Urinary bladder (tissue), 4 donors: ENCODE measurements around the gene SGPL1. TPM values are rescaled to one million over a fixed set of nuclear protein-coding genes. Genes with fewer than 3 reads are reported as not detected.
"Not testable (repeated sequence)": the region's sequence is repeated elsewhere in the genome, so short reads cannot be mapped to it uniquely, and the experiment has no call there.

Source experiments
- DNase-seq: peaks from one replicate; pipeline ENCODE4 v3.0.0-alpha.2; 2015; ENCODE audit errors: extremely low spot score
- H3K27ac ChIP-seq: one replicate; pipeline ENCODE4 v1.5.1; 2013; ENCODE audit warnings: low read depth, mild to moderate bottlenecking, moderate library complexity
- H3K36me3 ChIP-seq: one replicate; pipeline ENCODE4 v1.6.1; 2013; ENCODE audit warnings: mild to moderate bottlenecking, moderate library complexity; ENCODE audit not compliant: insufficient read depth
- H3K4me1 ChIP-seq: one replicate; pipeline ENCODE4 v1.6.1; 2013; ENCODE audit warnings: mild to moderate bottlenecking, moderate library complexity; ENCODE audit not compliant: insufficient read depth
- H3K4me3 ChIP-seq: one replicate; pipeline ENCODE4 v1.5.1; 2013; ENCODE audit warnings: low read depth, low read length
- WGBS: extraction: QIAGEN DNeasy Blood & Tissue Kit; methylation state at CpG from one replicate; pipeline ENCODE4 v1.1.7; 2013; 5-methylcytosine and 5-hydroxymethylcytosine counted together
- polyA plus RNA-seq: library from polyadenylated mRNA; stranded (reverse); fragments of 200-250 nt; gene quantifications from one replicate; pipeline ENCODE4 v1.2.3, GENCODE V29; 2013
- total RNA-seq: library from RNA; depleted of rRNA; stranded (reverse); fragments of >200 nt; gene quantifications from one replicate; pipeline ENCODE4 v1.2.3, GENCODE V29; 2014
- donor health status: healthy with polysubstance abuse.
- donor health status: healthy.

The SGPL1 gene, protein sequence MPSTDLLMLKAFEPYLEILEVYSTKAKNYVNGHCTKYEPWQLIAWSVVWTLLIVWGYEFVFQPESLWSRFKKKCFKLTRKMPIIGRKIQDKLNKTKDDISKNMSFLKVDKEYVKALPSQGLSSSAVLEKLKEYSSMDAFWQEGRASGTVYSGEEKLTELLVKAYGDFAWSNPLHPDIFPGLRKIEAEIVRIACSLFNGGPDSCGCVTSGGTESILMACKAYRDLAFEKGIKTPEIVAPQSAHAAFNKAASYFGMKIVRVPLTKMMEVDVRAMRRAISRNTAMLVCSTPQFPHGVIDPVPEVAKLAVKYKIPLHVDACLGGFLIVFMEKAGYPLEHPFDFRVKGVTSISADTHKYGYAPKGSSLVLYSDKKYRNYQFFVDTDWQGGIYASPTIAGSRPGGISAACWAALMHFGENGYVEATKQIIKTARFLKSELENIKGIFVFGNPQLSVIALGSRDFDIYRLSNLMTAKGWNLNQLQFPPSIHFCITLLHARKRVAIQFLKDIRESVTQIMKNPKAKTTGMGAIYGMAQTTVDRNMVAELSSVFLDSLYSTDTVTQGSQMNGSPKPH
- 61.3 TPM for total RNA-seq
- 14.6 TPM for polyA plus RNA-seq

DNA sequence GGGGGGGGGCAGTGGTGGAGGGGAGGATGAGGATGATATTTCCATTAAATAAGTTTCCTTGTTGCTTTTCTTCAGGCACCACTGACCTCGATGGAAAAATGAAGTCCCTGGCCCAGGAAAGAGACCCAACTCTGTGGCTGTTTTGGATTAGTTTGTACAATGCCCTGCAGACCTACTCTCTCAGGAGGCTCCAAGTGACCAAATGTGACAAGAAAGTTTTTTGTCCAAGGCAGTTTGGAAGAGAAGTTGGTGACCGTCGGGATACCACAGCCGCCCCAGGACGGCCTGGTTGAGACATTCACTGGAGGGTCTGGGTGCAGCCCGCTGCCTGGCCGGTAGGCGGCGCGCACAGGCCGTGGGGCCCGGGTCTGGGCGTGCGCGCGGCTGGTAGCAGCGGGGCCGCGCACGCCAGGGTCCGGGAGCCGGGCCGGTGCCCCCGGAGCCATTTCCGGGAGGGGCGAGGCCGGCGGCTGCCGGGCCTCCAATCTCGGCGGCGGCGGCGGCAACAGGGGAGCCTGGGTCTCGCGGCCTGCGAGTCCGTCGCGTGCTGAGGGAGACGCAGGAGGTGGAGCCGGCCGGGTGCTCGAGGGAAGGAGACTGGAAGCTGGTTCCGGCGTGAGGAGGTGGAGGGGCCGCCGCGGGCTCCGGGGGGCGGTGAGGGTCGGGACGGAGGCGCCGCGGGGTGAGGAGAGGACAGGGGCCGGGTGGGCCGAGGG, at the start of gene SGPL1:
TSS of gene SGPL1 (plus strand) at position 445 of the 716 bp plus-strand sequence. CDS start 906 bp downstream, outside the sequence.
- peaks cover 1% of the 10 kb centered on the region for H3K36me3 ChIP-seq
- no peaks in the 10 kb centered on the region for H3K4me1 ChIP-seq
- peak within 1 kb of the TSS; percentile 80 for H3K4me3 ChIP-seq
- peak within 1 kb of the TSS; percentile 98 for H3K27ac ChIP-seq
- WGBS, result 2% methylated on average over 58 of the region's 58 CpGs
- DNase-seq, result peak; percentile 25

DNA sequence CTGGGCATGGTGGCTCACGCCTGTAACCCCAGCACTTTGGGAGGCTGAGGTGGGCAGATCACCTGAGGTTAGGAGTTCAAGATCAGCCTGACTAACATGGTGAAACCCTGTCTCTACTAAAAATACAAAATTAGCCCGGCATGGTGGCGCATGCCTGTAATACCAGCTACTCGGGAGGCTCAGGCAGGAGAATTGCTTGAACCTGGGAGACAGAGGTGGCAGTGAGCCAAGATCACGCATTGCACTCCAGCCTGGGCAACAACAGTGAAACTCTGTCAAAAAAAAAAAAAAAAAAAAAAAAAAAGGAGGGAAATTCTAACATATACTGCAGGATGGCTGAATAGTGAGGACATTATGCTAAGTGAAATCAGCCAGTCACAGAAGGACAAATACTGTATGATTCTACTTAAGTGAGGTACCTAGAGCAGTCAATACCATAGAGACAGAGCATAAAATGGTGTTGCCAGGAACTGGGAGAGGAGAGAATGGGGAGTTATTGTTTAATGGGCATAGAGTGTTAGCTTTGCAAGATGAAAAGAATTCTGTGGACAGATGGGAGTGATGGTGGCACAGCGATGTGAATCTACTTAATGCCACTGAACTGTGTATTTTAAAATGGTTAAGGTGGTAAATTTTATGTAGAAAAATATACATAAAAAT, 47.6 kb upstream of the SGPL1 start:
- not testable (repeated sequence) for H3K4me1 ChIP-seq, H3K36me3 ChIP-seq, H3K27ac ChIP-seq, H3K4me3 ChIP-seq, DNase-seq
- 80% methylated on average over 6 of the region's 6 CpGs for WGBS

DNA sequence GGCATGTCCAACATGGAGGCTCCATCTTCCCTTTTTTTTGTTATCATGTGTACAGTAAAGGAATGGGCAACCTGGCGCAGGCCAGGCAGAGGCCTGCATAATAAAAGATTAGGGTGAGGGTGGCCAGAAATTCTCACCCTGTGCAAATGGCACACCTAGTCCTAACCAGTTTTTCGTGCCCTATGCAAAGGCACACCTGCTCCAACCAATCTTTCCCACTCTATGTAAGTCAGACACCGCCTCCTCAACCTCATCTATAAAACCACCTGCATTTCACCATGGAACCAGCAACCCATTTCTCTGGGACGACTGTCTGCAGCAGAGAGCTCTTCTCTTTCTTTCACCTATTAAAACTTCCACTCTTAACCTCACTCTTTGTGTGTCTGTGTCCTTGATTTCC, 46.6 kb upstream of the SGPL1 start:
- H3K36me3 ChIP-seq, result no peaks in the 10 kb centered on the region
- H3K27ac ChIP-seq, result no peak overlapping the region
- DNase-seq, result no peak
- no peaks in the 10 kb centered on the region for H3K4me1 ChIP-seq
- H3K4me3 ChIP-seq, result no peak overlapping the region
- WGBS, result 93% methylated on average over 4 of the region's 4 CpGs

DNA sequence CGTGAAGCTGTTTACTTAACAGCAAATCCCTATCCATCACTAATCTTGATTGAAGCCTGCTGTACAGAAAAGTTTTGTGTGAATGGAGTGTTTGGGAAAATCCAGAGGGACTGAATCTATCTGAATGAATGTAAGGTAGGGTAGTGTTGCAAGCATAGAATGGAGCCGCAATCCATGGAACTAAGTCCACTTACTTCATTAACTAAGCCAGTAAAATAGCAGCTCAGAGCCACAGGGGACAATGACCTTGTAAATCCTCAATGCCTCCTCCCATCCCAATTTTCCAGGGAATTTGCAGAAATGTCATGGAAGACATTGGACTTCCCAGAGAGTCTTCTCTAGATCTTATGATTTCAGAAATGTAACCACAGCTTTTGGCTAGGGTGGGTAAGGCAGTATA, 45.7 kb upstream of the SGPL1 start:
- Histone ChIP-seq H3K4me1 (no peaks in the 10 kb centered on the region), H3K27ac (no peak overlapping the region), H3K4me3 (no peak overlapping the region), H3K36me3 (no peaks in the 10 kb centered on the region)
- DNase-seq, result no peak
- WGBS, result 75% methylated on average over 2 of the region's 2 CpGs

DNA sequence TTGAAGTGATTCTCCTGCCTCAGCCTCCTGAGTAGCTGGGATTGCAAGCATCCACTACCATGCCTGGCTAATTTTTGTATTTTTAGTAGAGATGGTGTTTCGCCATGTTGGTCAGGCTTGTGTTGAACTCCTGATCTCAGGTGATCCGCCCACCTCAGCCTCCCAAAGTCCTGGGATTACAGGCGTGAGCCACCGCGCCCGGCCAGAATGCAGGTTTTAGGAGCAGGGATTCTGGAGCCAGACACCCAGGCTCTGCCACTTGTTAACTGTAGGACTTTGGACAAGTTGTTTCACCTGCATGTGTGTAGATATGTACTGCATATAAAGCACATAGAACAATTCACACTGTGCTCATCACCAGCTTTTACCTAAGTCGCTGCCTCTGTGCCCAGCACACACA, 45.2 kb upstream of the SGPL1 start:
- not testable (repeated sequence) for H3K36me3 ChIP-seq, H3K4me1 ChIP-seq, H3K4me3 ChIP-seq, H3K27ac ChIP-seq, DNase-seq
- WGBS, result 97% methylated on average over 7 of the region's 7 CpGs

DNA sequence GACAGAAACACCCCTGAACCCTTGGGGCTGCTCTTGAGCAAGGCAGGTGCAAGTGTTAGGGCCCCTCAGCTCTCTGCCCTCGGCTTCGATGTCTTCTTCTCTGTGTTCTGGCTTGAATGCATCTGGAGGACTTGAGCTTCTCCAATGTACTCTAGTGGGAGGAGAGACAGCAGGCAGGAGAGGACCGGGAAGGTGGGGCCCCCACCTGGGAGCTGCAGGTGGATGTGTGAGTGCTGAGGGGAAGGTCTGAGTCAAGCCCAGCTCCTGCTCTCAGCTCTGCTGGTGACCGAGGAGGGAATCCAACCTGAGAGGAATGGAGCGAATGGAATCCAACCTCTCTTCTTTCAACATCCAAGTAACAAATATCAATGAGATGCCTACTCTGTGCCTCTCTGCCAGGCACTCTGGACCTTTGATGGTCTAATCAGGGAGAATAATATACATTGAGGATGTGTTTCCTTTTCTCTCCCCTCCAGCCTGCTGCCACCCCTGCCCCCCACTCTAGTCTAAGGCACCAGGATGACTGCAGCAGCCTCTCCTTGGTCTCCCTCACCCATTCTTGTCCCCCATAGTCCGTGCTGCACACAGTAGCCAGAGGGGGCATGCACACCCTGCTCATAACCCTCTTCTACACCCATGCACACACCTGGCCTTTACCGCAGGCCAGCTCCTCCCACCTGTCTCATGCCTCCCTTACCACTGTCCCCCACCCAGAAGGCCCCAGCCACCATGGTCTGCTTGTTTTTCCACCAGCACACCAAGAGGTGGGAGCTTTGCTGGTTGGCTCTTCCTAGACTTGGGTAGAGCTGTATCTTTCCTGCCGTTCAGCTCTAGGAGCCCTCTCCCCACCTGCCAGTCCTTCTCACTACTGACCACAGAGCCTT, 44.2 kb upstream of the SGPL1 start:
- H3K36me3 ChIP-seq, result no peaks in the 10 kb centered on the region
- no peak overlapping the region for H3K4me3 ChIP-seq
- H3K27ac ChIP-seq, result no peak overlapping the region
- DNase-seq, result no peak
- 87% methylated on average over 8 of the region's 8 CpGs for WGBS
- H3K4me1 ChIP-seq, result no peaks in the 10 kb centered on the region

DNA sequence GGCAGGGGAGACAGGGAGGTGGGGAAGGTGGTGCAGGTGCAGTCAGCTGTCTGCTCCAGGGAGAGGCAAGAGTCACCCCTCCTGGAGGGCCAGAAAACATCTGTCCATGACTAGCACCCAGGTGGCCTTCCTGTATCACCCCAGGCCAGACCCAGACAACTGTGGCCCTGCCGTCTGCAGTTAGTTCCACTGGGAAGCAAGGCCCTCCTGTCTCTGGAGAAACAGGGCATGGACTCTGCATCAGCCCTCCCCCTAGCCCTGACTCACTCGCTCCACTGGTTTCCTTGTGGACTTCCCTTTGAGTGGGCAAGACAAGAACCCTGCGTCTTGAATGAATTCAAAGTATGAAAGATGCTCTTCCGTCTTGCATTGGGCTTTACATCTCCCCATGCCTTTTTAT, 43.1 kb upstream of the SGPL1 start:
- no peak overlapping the region for H3K27ac ChIP-seq
- H3K4me1 ChIP-seq, result no peaks in the 10 kb centered on the region
- H3K36me3 ChIP-seq, result no peaks in the 10 kb centered on the region
- no peak overlapping the region for H3K4me3 ChIP-seq
- DNase-seq, result no peak
- 95% methylated on average over 4 of the region's 4 CpGs for WGBS

DNA sequence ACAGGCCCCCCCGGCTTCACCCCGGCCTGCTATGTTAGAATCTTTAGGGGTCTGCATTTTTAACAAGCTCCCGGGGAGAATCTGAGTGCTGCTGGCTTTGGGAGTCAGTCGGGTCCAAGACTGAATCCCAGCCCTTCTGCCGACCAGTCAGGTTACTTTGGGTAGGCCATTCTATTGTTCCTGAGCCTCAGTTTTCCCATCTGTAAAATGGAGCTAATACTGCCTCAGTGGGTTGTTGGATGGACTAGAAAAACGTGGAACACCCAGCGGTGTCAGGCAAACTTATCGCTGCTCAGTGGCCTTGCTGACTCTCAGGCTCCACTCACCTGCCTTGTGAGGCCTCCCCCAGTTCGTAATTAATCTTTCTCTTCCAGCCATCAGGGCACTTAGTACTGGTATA, 42.3 kb upstream of the SGPL1 start:
- Histone ChIP-seq H3K4me3 (no peak overlapping the region), H3K4me1 (no peaks in the 10 kb centered on the region), H3K36me3 (no peaks in the 10 kb centered on the region), H3K27ac (no peak overlapping the region)
- no peak for DNase-seq
- WGBS, result 83% methylated on average over 9 of the region's 9 CpGs

DNA sequence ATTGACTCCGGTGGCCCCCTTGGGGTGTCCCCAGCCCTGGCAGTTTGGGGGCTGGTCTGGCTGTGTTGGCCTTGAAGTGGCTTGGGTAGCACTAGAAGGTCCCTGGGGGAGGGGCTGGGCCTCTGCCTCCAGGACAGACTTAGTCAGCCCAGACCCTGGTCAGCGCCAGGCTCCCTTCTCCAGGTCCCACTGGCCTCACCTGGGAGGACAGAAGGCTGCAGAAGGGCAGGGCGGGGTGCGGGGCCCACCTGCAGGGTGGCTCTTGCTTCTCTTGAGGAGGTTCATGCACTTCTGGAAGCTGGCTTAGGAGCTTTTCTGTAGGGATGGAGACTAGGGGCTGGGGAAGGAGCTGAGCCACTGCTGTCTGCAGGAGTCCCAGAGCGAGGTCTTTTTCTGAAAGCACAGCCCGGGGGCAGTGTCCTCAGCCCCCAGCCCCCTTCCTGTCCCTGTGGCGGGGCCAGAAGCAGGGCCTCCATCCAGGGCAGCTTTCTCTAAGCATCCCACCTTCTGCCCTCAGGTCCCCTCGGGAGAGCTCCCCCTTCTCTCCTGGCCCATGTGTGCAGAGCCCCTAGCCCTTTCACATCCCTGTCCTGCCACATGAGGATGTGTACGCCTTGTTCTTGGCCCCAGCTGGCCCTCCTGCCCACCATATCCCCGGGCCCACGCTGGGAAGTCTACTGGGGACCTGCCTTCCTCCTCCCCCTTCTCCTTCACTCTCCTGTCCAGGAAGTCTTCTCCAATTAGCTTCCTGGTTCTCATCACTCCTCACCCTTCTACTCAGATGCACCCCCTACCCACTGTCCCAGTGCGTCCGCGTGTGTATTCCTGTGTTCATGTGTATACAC, 41.6 kb upstream of the SGPL1 start:
- WGBS, result 91% methylated on average over 14 of the region's 14 CpGs
- no peak overlapping the region for H3K4me3 ChIP-seq
- DNase-seq, result no peak

DNA sequence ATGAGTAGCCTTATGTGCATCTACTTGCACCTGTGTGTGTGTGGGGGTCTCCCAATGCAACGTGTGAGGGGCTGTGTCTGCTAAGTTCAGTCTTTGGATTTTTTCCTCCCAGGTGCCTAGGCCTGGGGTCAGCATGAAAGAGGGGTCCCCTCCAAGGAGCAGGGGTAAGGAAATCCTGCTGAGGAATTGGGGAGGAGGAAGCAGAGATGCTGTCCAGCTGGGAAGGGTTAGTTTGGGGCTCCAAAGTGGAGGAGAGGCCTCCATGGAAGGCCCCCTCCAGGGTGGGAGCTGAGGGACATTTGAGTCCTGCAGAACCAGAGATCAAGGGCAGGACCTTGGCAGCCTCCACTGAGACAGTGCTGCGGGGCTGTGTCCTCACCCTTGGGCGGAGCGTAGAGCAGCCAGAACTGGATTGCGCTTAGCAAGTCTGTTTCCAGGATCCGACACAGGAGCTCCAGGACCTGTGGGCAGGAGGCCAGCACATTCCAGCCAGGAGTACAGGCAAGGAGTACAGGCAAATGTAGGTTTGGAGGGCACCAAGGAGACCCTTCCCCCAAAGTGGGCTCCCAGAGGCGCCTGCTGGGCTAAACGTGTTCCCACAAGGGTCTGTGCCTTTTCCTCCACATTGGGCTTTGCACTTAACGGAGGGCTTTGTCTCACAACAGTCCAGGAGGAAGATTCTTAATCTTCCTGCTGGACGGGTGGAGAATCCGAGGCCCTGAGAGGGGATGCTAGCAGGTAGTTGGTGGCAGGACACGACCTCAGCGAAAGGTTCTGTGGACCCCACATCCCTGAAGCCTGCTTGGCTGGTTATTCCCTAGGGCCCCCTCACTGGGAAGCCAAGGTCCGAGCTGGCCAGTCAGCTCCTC, 40.7 kb upstream of the SGPL1 start:
- 81% methylated on average over 14 of the region's 14 CpGs for WGBS
- DNase-seq, result no peak
- H3K27ac ChIP-seq, result no peak overlapping the region
- H3K4me3 ChIP-seq, result no peak overlapping the region
- H3K36me3 ChIP-seq, result no peaks in the 10 kb centered on the region
- H3K4me1 ChIP-seq, result no peaks in the 10 kb centered on the region

More for the DNA sequence above, 41.6 kb upstream of the SGPL1 start:
- Histone ChIP-seq H3K27ac (no peak overlapping the region), H3K4me1 (no peaks in the 10 kb centered on the region), H3K36me3 (no peaks in the 10 kb centered on the region)

DNA sequence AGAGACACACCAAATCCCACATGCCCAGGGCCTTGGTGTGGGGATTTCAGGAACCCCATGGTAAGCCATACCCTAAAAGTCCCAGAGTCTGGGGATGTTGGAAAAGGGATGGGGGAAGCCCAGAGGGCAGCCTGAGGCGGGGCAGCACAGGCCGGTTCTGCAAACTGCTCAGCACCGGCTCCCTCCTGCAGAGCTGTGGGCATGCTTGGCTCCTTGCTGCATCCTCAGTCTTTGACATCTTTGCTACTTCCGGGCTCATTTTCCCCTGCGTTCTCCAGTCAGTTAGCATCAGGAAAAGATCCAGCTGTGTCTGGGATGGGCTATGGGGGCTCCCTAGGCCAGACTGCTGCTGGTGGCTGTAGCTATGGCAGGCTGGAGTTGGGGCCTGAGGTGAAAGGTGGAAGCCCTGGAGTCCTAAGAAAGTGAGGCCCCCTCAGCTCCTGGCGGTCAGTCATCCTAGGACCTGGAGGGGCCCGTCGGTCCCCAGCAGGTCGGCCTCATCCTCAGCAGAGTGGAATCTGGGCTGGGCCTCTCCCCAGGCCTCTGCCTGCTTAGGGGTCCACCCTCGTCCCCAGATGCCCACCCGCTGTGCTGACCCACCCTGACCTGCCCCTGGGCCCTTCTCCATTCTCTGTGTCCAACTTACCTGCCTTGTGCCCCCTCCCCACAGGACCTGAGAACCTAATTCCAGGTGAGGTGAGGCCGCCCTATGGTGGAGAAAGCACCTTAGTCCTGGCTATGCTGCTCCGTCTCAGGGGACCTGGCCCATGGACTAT, 39.9 kb upstream of the SGPL1 start:
- 89% methylated on average over 13 of the region's 13 CpGs for WGBS
- Histone ChIP-seq H3K27ac (no peak overlapping the region), H3K4me3 (no peak overlapping the region), H3K36me3 (no peaks in the 10 kb centered on the region), H3K4me1 (no peaks in the 10 kb centered on the region)
- DNase-seq, result no peak
